HK-2 (cell line): ENCODE results near the gene EPHB1.

Source experiments
- DNase-seq: peaks from one replicate; pipeline ENCODE4 v3.0.0-alpha.2; 2018; ENCODE audit not compliant: unreplicated experiment

The EPHB1 gene

GRCh38 chr3:134809427-134810051, 14.5 kb downstream of the EPHB1 start:
- no peak for DNase-seq

DNA sequence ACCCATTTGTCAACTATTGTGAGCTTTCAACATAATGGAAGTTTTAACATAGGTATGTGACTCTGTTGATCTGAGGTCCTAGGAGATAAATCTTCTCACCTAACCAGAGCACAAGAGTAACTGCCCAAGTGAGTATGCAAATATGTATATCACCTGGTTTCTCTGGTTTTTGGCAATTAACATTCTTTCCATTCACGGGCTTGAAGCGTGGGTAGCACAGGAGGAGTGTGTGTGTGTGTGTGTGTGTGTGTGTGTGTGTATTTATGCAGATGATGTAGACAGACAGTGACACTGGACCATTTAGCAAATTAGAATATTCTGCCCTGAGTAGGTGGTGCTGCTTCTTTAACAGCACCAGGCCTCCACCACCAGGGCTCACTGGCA, 15.0 kb downstream of the EPHB1 start:
- no peak for DNase-seq

GRCh38 chr3:134810850-134811249, 15.8 kb downstream of the EPHB1 start:
- DNase-seq: no peak

GRCh38 chr3:134813618-134814017, 18.6 kb downstream of the EPHB1 start:
- DNase-seq: no peak

DNA sequence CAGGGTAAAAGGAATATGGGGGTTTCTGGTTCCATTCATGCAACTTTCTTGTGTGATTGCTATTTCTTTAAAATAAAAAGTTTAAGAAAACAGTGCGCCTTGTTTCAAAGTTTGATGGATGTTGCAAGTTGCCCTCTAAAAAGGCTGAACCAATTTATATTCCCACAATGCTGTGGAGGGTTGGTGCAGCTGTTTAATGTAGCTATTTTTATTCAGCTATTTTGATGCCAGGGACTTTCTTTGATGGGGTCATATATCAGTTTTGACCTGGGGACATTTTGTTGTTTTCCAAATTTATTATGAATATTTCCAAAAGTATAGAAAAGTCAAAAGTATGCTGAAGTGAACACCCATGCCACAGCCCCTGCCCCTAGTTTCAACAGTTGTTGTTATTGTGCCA, 20.5 kb downstream of the EPHB1 start:
- no peak for DNase-seq

DNA sequence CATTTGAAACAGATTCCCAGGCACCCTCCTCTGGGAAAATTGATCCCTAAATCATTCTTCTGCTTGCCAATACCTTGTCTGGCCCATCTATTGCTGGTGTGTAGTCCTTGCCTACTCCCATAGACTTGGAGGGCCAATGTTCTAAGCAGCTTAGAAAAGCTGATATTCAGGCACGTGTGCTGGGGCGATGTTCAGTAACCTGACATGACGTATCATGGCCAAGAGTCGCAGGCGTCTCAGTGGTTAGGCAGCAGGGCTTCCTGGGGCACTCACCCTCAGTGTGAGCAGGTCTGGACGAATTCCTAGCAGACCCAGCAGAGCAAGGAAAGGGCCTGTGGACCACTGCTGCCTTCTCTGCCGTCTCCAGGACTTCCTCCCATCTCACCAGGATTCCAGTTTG, 21.6 kb downstream of the EPHB1 start:
- DNase-seq: no peak

DNA sequence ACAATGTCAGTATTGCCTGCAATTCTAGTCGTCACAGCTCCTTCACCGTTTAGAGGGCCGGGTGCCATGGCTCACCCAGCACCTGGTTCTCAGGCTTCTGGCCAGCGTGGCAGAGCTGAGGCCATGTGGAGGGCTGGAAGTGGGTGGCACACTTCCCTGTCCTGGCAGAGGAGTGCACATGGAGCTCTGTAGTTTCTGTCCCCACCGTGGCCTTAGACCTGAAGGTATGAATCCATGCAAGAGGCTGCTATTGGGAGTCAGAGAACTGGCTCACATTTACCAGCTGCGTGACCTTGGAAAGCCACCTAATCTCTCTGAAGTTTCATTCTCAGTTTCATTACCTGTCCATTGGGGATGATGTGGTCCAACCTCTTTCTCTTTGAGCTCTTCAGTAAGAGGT, 22.2 kb downstream of the EPHB1 start:
- DNase-seq: no peak

DNA sequence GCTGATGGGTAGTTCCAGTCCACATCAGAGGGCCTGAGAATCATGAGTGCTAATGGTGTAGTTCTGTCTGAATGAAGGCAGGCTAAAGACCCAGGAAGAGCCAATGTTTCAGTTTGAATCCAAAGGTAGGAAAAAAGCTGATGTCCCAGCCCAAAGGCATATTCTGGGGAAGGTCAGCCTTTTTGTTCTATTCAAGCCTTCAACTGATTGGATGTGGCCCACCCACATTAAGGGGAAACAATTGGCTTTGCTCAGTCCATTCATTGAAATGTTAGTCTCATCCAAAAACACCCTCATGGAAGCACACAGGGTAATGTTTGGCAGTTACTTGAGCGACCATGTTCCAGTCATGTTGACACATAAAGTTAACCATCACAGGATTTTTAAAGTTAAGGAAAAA, 25.9 kb downstream of the EPHB1 start:
- no peak for DNase-seq

DNA sequence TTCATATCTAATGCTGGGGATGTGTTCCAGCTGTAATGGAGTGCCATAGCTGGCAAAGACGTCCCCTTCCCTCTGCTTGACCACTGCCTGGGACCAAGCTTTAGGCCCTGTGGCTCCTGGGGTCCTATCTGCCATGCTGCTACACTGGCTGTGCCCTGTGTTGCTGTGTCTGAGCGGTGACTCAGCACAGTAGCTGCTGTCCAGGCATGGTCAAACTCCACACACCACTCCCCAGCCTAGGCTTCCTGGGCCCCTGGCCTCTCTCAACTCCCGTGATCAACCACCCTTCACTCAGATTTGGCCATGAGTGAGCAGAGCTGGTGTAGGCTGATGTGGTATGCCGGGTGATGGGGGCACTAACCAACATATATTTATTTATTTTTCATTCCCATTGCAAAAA, 27.0 kb downstream of the EPHB1 start:
- peak; percentile 13 for DNase-seq

DNA sequence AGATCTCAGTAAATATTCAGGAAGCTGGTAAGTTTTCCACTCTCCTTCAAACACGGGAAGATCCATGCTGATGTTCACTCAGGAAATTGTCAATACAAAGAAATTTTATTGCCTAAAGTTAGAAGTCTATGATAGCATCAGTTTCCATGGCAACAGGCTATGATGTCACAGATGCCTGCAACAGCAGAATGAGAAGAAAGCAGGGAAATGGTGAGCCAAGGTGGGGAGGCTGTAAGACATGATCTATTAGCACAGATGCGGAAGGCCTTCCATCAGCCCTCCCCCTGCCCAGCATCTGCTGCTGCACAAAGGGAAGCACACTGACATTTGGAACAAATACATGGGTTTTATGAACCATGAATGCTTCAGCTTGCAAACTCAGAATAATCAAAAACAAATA, 28.6 kb downstream of the EPHB1 start:
- no peak for DNase-seq

DNA sequence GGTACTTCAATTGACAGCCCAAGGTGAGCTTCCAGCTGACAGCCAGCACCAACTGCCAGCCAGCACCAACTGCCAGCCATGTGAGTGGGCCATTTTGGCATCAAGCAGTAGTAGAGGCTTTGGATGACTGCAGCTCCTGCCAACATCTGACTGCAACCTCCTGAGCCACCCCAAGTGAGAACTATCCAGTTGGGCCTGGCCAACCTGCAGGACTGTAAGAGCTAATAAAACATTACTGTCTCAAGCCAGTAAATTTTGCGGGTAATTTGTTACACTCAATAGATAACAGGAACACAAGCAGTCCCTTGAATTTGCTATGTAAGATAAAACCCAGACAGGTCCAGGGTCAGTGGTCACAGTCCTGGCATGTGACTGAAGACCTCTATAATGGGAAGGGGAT, 29.7 kb downstream of the EPHB1 start:
- DNase-seq: no peak

GRCh38 chr3:134827213-134827612, 32.2 kb downstream of the EPHB1 start:
- DNase-seq: no peak

DNA sequence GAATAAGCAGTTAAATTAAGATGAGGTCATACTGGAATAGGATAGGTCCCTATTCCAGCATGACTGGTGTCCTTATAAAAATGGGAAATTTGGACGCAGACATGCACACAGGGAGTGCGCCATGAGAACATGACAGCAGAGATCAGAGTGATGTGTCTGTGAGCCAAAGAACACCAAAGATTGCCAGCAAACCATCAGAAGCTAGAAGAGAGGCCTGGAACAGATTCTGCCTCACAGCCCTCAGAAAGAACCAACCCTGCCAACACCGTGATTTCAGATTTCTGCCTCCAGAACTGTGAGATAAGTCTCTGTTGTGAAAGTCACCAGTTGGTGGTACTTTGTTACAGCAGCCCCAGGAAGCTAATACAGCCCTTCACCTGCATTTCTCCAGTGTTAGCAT, 34.7 kb downstream of the EPHB1 start:
- DNase-seq: no peak

GRCh38 chr3:134832585-134832984, 37.5 kb downstream of the EPHB1 start:
- DNase-seq: no peak

- DNase-seq: no peak
Measured at GRCh38 chr3:134833453-134834163, 38.5 kb downstream of the EPHB1 start.

- no peak for DNase-seq
Measured at GRCh38 chr3:134836921-134837320, 41.9 kb downstream of the EPHB1 start.

GRCh38 chr3:134838599-134838998, 43.5 kb downstream of the EPHB1 start:
- no peak for DNase-seq

DNA sequence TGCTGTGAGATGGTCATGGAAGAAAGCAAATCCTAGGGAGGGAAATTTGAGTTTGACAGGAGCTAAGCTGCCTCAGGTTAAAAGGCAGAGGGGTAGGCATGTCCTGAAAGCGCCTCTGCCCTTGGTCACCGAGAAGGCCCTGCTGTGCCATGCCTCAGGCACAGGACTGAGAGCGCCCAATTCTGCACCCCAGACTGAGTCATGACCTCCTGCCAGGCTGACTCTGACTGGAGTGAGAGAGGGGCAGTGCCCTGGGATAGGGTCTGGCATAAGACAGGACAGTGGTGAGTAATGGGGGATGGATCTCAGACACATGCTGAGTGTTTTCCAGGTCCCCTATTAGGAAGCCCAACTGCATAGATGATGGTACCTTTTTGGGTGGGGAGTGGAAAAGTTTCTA, 44.4 kb downstream of the EPHB1 start:
- no peak for DNase-seq

- no peak for DNase-seq
Measured at GRCh38 chr3:134839990-134840389, 44.9 kb downstream of the EPHB1 start.

- no peak for DNase-seq
Measured at GRCh38 chr3:134840459-134840858, 45.4 kb downstream of the EPHB1 start.

- DNase-seq: no peak
Measured at GRCh38 chr3:134846084-134846483, 51.0 kb downstream of the EPHB1 start.

- DNase-seq: peak; percentile 88
Measured at GRCh38 chr3:134846911-134847317, 51.9 kb downstream of the EPHB1 start.

- DNase-seq: no peak
Measured at GRCh38 chr3:134847349-134847748, 52.3 kb downstream of the EPHB1 start.

DNA sequence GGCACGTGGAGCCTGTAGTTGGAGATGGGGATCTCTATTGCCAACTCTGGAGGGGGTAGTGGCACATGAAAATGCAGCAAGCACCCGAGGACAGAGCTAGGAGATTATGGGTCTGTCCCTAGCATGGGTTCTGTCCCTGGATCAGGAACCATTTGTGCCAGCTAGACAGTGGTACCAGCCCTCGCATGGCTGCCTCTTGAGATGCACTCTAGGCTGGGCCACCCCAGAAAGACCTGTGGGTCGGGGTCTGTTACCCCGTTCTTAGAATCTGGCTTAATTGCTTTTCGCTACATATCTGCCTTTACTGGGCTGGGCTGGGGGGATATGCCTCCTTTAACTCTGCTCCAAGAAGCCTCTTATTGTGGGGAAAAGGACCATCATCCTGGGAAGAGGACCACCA, 54.5 kb downstream of the EPHB1 start:
- no peak for DNase-seq
